ENCODE data around the gene ETFBKMT. TPM values are rescaled to one million over a fixed set of nuclear protein-coding genes. Genes with fewer than 3 reads are reported as not detected.
"Not testable (repeated sequence)": the region's sequence is repeated elsewhere in the genome, so short reads cannot be mapped to it uniquely, and the experiment has no call there.

Gene ETFBKMT
- total RNA-seq, 1 donor from 2014 or later: 7.9 TPM

DNA sequence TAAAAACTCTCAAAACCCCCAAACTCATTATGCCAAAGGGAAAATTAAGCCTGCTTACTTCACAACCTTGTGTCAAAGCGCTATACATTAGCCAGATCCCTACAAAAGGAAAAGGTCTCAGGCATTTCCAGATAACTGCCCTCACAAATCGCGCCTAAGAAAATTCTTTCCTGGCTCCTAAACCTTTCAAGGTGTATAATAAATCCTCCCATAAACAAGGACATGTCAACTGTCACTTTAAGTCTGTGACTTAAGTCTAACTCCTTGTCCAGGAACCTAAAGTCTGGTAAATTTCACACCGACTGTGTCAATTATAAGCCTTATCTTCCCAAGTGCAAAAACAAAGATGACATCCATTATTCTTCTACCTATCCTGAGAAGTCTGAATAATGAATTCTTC lies 4.3 kb upstream of the ETFBKMT start:
- DNase-seq (ENCODE audit: low spot score) (no peak), ATAC-seq (no peak)

DNA sequence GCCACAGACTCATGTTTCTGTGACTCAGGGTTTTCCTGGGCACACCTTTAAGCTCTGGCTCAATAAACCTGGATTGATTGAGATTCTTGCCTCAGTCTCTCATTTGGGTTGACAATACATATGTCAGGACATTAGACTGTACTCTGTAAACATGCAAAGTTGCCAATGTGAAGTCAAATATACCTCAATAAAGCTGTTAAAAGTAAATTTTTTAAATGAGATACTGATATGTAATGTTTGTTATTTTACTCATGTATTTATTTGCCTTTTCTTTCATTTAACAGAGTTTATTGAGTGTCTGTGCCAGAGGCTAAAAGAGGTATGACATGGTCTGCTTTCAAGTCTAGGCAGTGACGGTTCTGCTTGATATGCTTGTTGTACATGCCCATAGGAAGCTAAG lies 3.7 kb upstream of the ETFBKMT start:
- ATAC-seq: no peak

DNA sequence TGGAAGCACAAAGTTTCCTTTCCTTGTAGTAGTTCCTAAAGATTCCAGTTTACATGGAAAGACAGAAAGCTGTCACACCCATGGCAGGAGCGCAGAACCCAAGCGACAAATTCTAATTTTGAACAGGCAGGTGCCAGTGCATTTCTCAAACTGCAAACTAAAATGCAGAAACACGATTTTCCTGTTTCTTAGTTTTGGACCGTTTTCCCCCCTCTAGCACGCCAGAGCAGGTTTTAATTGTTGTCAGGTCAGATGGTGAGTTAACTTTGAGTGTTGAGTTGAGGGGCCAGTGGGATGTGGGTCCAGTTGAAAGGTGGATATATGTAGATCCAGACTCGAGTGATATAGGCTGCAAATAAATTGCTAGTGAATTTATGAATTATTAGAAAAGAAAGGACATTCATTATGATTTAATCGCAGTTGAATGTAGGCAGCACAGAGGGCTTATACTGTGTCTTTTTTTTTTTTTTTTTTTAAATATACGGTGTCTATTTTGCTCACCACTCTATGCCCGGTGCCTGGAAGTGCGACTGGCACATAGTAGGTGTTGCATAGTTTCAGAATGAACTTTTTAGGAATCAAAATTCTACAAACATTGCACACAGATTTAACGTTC lies 909 bp upstream of the ETFBKMT start:
- DNase-seq (ENCODE audit: low spot score): no peak
- no peak for ATAC-seq

More for the DNA sequence above, 3.7 kb upstream of the ETFBKMT start:
- DNase-seq (ENCODE audit: low spot score): no peak

DNA sequence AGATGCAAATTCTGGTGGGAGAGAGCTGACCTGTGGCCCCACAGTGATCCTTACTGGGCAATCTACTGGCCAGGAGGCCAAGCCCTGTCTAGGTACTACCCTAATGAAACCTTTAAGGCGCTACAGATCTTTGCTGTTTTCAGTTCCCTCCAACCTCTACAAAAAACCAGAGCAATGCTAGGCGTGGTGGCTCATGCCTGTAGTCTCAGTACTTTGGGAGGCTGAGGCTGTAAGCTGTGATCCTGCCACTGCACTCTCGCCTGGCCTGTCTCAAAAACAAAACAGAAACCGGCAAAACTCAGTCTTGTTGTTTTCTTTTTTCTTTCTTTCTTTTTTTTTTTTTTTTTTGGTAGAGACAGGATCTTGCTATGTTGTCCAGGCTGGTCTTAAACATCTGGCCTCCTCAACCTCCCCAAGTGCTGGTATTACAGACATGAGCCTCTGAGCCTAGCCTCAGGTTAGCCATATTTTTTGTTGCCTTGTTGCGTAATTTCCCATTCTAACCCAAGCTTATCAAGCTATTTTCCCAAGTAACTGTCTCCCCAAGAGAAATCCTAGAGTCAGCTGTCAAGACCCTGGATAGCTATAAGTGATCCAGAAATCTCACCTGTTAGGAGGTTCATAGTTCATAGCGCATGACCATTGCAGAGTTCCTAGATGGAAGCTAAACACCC lies 2.8 kb downstream of the ETFBKMT start:
- DNase-seq (ENCODE audit: low spot score) (no peak), ATAC-seq (no peak)

DNA sequence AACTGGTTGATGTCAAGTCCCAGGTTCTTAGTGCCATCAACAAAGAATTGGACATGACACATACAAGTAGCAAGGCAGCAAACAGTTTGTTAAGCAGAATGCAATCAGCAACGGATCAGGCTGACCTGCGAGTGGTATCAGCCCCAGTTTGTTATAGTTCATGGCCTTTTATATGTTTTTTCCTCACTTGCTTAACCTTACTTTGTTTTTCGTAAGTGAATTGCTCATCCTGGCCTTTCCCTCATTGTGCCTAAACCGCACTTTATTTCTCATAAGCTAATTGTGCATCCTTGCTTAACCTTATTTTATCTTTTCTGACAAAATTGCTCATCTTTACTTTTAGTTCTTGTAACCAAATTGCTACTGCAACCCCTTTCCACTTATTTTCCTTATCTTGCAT lies 4.1 kb downstream of the ETFBKMT start:
- no peak for DNase-seq (ENCODE audit: low spot score)
- no peak for ATAC-seq

DNA sequence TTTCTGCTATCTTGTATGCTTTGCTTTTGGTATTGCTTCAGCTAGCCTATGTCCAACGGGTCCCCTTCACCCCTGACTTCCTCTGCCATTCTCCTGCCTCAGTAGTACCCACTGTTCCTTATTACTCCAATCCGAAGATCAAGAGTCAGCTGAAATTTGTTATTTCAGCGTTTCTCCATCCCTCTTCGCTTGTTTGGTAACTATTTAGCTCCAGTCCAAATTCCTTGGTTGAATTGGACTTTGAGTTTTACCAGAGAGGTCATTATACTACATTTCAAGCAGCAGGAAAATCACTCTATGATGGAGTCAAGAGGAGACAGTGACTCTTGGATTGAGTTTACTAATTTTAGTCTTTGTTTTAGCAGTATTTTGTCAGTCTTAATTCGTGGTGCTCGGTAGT lies 4.5 kb downstream of the ETFBKMT start:
- ATAC-seq (peak; percentile 67), DNase-seq (ENCODE audit: low spot score) (no peak)

DNA sequence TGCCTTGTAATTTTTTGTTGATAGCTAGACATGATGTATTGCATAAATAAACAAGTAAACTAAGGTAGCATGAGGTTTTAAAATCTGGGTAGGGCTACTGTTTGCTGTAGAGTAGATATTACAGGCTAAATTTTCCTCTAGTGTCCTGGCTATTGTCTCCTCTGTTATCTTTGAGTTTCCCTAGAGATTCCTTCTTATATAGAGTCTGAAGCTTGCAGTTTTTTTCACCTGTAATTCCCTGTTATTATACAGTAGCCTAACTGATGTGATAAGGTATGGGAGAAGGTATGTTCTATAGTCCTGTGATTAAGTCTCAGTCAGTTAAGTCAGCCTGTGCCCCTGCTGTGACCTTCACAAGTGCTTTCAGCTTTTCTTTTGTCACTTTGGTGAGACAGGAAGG lies 9.5 kb downstream of the ETFBKMT start:
- no peak for ATAC-seq
- DNase-seq (ENCODE audit: low spot score): no peak

DNA sequence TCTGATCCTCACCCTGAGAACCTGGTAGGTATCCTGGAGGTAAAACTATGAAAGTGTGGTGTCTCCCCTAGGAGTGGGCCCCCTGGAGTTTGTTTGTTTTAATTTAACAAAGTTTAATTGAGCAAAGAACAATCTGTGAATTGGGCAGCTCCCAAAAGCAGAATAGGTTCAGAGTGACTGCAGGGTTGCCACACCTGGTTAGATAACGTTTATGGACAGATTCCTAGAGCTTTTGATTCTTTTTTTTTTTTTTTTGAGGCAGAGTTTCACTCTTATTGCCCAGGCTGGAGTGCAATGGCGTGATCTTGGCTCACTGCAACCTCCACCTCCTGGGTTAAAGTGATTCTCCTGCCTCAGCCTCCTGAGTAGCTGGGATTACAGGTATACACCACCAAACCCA lies 10.1 kb downstream of the ETFBKMT start:
- ATAC-seq: peak; percentile 80
- DNase-seq (ENCODE audit: low spot score): peak; percentile 40

DNA sequence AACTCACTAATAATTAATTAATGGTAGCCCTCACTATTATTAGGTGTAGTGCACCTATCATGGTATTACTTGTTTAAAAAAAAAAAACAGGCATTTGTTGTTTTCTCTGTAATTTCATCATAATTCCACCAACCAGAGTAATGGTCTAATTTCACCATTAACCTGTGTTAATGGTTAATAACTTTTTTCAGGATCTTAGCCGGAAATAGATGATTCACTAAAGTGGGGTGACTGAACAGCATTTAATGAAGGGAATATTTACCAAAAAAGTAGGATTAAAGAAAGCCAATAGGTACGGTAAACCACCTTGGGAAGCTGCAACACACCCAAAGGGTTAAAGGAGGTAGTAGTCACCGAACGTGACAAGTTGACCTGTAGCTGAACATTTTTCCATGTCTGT lies 13.0 kb downstream of the ETFBKMT start:
- no peak for ATAC-seq
- no peak for DNase-seq (ENCODE audit: low spot score)

DNA sequence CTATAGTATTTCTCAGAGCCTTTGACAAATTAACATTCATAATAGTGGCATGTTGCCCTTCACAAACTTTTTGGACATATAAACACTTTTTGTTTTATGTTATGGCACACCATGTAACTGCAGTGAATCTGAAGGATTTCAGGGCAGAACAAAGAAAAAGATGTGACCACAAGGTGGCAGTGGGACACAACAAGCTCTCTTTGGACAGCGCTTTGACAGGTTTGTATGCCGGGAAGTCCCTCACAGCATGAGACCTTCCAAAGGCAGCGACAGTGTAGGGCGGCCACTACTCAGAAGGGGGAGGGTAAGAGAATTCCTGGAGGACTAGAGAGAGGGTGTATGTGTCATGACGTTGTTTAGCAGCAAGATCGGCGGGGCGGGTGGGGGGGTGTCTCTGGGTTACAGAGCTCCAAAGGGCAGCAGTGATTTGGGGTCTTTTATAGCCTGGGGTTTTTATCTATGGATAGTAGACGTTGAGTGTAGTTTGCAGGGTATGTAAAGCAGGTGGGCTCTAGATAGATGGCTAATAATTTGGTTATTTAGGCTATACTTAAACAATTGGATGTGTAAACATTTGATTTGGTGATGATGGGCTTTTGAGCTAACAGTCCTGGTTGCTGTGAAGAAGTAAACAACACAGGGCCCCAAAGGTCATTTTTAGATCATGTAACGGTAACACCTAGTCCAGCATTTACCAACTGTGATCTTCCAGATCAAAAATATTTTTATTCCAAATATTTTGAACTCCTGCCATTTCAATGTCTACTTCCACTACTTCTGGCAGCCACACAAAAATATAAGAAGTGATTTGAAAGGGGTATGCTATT lies 22.9 kb downstream of the ETFBKMT start:
- peak; percentile 64 for DNase-seq (ENCODE audit: low spot score)
- ATAC-seq: peak; percentile 100

DNA sequence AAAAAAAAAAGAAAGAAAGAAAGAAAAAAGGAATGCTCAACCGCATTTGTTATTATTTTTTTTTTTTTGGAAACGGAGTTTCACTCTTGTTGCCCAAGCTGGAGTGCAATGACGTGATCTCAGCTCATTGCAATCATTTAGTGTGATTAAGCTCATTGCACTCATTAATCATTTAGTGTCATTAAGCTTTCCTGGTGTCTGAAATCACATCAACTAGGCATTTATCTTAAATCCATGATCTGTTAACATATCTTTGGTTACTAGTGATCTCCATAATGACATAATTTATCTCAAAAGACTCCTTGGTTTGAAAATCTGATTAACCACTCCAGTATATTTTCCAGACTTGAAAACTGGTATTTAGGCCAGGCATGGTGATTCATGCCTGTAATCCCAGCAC lies 26.3 kb downstream of the ETFBKMT start:
- no peak for DNase-seq (ENCODE audit: low spot score)
- ATAC-seq: no peak

DNA sequence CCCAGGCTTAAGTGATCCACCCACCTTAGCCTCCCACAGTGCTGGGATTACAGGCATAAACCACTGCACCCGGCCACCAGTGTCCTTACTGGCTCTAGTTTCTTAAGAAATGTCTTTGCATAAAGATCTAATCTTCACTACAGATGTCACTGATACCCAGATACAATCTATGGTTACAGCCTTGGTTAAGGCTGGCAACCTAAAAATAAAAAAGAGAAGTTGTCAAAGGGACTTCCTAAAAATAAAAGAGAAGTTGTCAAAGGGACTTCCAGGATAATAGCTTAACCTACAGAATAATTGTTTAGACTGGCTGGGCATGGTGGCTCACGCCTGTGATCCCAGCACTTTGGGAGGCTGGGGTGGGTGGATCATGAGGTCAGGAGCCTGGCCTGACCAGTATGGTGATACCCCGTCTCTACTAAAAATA lies 27.6 kb downstream of the ETFBKMT start:
- DNase-seq (ENCODE audit: low spot score) (no peak), ATAC-seq (no peak)

DNA sequence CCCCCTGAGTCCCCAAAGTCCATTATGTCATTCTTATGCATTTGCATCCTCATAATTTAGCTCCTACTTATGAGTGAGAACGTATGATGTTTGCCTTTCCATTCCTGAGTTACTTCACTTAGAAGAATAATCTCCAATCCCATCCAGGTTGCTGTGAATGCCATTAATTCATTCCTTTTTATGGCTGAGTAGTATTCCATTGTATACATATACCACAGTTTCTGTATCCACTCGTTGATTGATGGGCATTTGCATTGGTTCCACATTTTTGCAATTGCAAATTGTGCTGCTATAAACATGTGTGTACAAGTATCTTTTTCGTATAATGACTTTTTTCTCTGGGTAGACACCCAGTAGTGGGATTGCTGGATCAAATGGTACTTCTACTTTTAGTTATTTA lies 30.4 kb downstream of the ETFBKMT start:
- not testable (repeated sequence) for ATAC-seq; DNase-seq (ENCODE audit: low spot score)

DNA sequence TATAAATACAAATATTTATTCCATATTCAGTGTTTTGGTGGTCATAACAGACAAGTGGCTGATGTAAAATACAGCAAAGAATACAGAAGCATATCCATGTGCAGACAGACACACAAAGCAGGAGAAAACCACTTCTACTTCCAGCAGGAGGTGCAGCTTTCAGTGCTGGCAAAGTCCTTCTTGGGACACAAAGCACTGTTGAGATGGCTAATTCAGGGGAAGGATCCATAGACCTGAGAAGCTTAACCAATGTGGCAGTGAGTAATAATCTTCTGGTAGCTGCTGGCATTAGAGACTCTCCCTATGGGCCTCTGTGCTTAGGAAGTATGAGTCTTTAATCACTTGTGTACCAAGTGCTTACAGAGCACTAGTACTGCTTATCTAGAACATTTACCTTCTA lies 42.6 kb downstream of the ETFBKMT start:
- ATAC-seq: peak; percentile 68

DNA sequence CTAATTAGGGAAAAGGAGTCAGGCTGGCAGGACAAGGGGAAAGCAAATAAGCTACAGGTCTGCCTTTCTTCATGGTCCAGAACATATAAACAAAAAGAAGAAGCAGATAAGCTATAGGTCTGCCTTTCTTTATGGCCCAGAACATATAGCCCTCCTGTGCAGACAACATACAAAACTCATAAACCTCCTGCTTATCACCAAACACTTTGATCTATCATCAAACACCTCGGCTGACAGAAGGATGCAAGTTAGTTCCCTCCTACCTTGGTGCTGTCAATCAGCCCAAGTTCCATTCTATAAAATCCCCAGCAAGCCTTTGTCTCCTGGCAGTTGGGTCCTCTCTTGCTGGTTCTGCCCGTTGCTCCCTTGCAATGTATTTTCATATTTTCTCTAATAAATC lies 46.1 kb downstream of the ETFBKMT start:
- no peak for DNase-seq (ENCODE audit: low spot score)
- no peak for ATAC-seq

More for the DNA sequence above, 42.6 kb downstream of the ETFBKMT start:
- no peak for DNase-seq (ENCODE audit: low spot score)

DNA sequence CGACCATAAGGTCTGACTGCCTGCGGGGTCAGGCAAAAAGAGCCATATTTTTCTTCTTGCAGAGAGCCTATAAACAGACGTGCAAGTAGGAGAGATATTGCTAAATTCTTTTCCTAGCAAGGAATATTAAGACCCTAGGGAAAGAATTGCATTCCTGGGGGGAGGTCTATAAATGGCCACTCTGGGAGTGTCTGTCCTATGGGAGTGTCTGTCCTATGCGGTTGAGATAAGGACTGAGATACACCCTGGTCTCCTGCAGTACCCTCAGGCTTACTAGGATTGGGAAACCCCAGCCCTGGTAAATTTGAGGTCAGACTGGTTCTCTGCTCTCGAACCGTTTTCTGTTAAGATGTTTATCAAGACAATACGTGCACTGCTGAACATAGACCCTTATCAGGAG lies 48.6 kb downstream of the ETFBKMT start:
- DNase-seq (ENCODE audit: low spot score); ATAC-seq: not testable (repeated sequence)

DNA sequence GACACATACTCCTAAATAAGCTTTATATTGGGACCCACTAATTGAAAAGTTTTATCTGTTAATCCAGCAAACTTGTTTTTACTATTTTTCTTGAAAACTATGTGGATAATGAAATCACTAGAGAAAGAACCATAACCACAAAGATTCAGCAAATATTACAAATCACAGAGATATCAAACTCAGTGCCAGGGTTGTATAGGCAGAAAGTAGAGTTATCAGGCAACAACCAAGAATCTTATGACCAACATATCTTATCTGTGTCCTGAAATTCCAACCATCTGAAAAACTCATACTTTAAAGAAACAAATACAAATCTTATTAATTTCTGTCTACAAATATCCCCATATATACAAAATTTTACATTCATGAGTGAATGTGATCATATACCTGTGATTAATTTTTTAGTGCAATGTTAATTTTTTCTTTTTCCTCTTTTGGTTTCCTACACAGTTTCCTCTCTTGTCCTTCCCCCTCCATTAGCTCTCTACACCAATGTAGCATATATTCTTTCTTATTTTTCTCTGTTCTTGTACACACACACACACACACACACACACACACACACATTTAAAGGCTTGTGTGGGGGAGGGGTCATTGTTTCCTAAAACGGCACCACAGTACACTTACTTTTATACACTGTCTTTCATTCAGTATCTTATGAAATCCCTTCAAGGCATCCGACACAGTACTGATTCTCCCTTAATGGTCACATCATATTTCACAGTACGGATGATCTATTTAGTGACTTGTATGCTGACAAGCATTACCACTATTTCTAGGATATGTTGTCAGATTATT lies 50.7 kb downstream of the ETFBKMT start:
- ATAC-seq: no peak

DNA sequence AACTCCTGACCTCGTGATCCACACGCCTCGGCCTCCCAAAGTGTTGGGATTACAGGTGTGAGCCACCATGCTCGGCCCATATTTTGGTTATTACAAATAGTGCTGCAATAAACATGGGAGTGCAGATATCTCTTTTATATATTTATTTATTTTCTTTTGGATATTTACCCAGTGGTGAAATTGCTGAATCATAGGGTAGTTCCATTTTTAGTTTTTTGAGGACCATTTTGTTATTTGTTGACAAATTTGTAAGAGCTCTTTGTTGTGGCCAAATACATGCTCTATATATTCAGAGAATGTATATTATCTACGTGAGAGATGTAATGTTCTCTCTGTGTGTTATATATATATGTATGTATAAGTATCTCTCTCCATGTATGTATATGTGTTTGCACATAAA lies 53.4 kb downstream of the ETFBKMT start:
- no peak for ATAC-seq
- no peak for DNase-seq (ENCODE audit: low spot score)

More for the DNA sequence above, 50.7 kb downstream of the ETFBKMT start:
- DNase-seq (ENCODE audit: low spot score): no peak

DNA sequence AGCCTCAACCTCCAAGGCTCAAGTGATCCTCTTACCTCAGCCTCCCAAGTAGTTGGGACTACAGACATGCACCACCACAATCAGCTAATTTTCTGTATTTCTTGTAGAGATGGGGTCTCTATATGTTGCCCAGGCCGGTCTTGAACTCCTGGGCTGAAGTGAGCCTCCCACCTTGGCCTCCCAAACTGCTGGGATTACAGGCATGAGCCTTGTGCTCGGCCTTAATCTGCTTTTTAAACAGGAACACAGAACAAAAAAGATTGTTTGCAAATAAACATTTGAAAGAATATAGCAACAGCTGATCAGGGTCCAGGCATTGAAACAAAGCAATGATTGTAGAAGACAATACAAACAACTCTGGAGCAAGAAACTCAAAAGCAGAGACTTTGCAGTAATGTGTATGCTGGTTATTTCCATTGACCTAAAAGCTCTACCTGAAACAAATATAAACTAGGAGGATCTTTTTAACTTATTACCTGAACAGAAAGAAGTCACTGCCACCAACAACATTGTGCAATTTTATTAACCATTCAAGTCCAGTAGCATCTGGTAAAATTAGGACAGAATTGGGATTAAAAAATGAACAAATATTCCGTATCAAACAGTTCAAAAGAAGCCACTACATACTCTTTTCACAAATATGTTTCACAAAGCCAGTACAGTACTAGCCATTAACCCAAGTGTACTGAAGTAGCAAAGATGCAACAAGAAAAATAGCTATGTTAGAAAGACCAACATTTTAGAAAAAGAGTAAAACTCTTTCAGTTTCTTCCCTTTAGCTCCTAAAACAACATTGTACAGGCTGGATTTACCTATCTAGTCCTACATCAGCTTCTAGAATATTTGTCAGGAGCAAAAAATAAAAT lies 55.2 kb downstream of the ETFBKMT start:
- no peak for ATAC-seq
- DNase-seq (ENCODE audit: low spot score): no peak

DNA sequence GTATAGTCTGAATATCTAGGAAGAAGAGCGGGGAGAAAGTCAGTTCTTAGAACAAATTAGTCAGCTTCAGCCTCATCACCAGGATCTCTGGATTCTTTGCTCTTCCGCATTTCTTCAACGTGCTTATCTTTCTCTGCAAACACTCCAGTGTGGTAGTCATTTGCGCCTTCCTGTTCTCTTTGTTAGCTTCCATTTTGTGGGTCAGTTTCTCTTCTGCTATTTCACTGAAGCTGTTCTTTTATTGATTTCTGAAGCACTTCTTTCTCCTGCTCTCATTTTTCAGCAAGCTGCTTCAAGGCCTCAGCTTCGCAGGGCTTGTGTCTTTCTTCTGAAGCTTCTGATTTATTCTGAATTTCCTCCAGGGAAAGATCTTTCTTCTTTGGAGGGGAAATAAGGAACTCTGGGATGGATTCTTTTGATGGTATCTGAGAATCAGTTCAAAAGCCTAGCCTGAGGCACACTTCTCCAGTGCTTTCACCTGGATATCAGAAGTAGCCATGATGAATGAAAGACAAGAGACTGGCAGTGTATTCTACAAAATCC lies 55.9 kb downstream of the ETFBKMT start:
- no peak for DNase-seq (ENCODE audit: low spot score)
- ATAC-seq: peak; percentile 39

All from left lobe of liver (tissue), 2 donors.